SK-MEL-5 (cell line): ENCODE results near the gene CYGB. TPM values are rescaled to one million over a fixed set of nuclear protein-coding genes. Genes with fewer than 3 reads are reported as not detected.
"Not testable (repeated sequence)": the region's sequence is repeated elsewhere in the genome, so short reads cannot be mapped to it uniquely, and the experiment has no call there.

Experiments
- DNase-seq: peaks from one replicate; pipeline ENCODE4 v3.0.0-alpha.2; 2016; ENCODE audit warnings: low read depth, low spot score
- in situ Hi-C: cut with HindIII; loops from 2 replicates; pipeline ENCODE4 v1.10.0; 2016; ENCODE audit warnings: low sequenced_read_pairs, high pct_unique_total_duplicates, low pct_unique_long_range_greater_than_20kb
- total RNA-seq: library from RNA; depleted of rRNA; stranded (reverse); fragments of >200 nt; shearing (Covaris generic); gene quantifications from 2 replicates; pipeline ENCODE4 v1.2.3, GENCODE V29; 2014

CYGB gene
- total RNA-seq, 1 experiment from 2014 or later: 122 TPM

DNA sequence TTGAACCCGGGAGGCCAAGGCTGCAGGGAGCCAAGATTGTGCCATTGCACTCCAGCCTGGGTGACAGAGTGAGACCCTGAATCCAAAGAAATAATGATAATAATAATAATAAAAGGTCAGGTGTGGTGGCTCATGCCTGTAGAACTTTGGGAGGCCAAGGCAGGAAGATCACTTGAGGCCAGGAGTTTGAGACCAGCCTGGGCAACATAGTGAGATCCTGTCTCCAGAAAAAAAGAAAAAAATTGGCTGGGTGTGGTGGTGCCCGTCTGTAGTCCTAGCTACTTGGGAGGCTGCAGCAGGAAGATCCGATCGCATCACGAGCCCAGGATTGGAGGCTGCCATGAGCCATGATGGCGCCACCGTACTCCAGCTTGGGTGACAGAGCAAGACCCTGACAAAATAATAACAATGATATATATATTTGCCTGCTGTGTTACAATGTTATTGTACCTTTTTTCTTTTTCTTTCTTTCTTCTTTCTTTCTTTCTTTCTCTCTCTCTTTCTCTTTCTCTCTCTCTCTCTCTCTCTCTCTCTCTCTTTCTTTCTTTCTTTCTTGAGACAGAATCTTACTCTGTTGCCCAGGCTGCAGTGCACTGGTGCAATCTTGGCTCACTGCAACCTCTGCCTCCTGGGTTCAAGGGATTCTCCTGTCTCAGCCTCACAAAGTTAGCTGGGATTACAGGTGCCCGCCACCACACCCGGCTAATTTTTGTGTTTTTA is 3.7 kb downstream of the CYGB start:
- DNase-seq, in situ Hi-C loops: not testable (repeated sequence)

DNA sequence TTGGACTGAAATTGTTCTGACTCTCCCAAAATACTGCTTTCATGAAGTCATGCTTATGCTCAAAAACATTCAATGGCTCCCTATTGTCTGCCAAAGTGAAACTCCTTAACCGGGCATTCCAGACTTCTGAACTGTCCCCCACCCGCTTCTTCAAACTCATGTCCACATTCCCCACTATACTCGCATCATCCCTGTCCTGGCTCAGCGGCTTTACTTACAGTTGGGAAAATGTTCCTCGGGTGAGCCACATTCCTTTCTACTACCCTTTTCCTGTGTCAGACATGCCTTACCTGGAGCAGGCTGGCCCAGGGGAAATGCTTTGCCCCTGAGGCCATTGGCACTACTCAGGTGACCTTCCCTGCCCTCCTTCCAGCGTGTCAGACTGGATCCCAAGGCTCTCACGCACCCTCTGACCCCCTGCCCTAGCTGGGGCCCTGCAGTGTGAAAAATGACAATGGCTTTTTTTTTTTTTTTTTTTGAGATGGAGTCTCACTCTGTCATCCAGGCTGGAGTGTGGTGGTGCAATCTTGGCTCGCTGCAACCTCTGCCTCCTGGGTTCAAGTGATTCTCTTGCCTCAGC is 5.3 kb downstream of the CYGB start:
- in situ Hi-C loops: no loop called here
- DNase-seq: no peak

GRCh38 chr17:76531486-76532038 is 5.9 kb downstream of the CYGB start:
- no peak for DNase-seq
- in situ Hi-C loops: no loop called here

DNA sequence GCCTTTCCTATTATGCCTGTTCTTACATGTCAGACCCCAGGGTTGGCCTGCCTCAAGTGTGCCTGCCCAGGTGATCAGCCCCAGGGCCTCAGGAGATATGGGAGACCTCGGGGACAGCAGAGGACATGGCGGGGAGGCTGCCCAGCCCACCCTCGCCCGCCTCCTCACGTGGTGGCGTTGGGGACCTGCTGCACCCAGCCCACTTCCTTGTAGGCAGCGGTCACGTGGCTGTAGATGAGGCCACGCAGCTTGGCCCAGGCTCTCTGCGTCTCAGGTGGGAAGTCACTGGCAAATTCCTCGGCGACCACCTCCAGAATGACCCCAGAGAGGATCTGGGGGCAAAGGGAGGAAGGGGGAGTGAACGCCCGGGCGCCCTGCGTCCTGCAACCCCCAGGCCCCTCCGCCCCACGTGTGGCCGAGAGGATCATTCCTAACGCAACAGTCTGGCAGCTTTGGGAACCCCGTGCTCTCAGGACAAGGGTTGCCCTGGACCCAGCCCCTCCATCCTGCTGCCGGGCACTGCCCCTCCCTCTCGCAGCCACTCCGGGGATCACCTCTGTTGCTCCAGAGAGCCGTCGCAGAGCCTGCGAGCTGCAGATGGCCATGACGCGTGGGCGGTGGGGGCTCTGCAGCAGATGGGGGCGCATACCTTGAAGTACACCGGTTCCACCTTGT is 6.6 kb downstream of the CYGB start:
- DNase-seq: no peak
- in situ Hi-C loops: no loop called here

DNA sequence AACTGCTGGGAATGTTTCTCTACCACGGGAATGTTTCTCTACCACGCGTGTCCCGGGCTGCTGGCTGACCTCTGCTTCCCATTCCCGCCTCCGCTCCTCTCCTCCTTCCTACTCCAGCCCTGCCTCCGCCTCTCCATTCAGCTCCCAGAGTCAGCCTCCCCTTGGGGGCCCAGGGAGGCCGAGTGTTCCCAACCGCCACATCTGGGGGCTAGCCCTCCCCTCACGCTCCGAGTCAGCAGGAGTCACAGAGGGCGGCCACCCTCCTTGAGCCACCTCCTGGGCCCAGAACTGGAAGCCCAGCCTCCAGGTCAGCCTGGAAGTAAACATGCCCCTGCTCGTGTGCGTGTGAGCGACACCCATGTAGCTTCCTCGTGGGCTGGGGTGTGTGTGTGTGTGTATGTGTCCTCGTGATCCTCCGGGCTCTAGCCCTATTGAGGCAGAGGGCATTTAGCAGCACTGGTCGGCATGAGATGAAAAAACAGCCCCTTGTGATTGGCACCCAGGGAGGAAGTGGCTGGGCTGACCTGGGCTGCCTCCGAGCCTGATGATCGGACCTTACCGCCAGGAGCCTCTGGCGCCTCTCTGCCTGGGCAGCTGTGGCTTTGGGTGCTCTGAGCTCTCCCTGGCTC is 7.3 kb downstream of the CYGB start:
- in situ Hi-C loops: no loop called here
- DNase-seq: peak; percentile 93

GRCh38 chr17:76529224-76530094 is 8.1 kb downstream of the CYGB start:
- DNase-seq: peak; percentile 92
- in situ Hi-C loops: no loop called here

GRCh38 chr17:76528528-76529223 is 8.8 kb downstream of the CYGB start:
- DNase-seq: peak; percentile 50
- in situ Hi-C loops: no loop called here

DNA sequence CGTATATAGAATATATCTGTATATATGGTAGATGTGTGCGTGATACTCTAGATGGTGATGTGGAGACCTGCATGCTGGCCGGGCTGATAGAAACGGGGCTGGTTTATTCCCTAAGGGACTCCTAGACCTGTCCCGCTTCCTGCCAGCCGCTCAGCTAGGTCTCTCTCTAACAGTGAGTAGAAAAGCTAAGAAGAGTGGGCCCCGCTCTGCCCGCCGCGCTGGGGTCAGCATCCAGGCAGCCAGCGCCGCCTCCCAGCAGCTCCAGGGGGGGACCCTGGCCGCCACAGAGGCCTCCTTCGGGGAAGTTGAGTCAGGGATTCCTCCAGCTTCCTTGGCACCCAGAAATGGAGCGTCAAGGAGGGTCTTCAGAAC is 9.4 kb downstream of the CYGB start:
- in situ Hi-C loops: no loop called here
- DNase-seq: no peak

DNA sequence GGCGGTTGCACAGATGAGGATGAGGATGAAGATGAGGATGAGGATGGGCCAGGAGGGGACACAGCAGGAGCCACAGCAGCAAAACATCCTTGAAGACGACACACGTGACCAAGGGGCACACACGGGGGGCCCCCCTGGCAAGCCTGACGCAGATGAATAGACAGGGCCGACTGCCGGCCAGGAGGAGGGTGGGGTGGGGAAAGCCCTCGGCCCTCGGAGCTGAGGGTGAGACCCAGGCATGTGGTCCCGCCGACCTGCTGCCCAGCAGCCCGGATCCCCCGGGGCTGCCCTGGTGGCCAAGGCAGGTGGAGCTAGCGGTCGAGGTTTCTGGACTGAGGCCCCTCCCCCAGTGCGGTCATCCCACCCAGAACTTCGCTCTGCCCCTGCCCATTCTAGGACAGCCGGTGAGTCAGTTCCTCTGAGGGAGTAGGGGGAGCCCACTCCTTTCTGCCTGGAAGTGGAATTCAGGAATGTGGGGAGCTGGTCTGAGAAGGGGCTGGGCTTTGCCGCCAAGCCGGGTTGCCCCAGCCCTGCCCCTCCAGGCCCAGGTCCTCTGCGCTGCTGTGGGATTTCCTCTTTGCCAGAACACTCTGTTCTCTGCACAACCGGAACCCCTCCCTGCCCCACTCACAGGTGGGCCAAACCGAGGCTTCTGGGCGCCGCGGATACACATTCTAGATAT is 9.9 kb downstream of the CYGB start:
- in situ Hi-C loops: no loop called here
- peak; percentile 59 for DNase-seq

GRCh38 chr17:76527016-76527415 is 10.5 kb downstream of the CYGB start:
- DNase-seq, in situ Hi-C loops: not testable (repeated sequence)

GRCh38 chr17:76525513-76525833 is 12.0 kb downstream of the CYGB start:
- DNase-seq, in situ Hi-C loops: not testable (repeated sequence)

- in situ Hi-C loops: no loop called here
- peak; percentile 73 for DNase-seq
These were observed 12.7 kb downstream of the CYGB start for GRCh38 chr17:76524598-76525512.

DNA sequence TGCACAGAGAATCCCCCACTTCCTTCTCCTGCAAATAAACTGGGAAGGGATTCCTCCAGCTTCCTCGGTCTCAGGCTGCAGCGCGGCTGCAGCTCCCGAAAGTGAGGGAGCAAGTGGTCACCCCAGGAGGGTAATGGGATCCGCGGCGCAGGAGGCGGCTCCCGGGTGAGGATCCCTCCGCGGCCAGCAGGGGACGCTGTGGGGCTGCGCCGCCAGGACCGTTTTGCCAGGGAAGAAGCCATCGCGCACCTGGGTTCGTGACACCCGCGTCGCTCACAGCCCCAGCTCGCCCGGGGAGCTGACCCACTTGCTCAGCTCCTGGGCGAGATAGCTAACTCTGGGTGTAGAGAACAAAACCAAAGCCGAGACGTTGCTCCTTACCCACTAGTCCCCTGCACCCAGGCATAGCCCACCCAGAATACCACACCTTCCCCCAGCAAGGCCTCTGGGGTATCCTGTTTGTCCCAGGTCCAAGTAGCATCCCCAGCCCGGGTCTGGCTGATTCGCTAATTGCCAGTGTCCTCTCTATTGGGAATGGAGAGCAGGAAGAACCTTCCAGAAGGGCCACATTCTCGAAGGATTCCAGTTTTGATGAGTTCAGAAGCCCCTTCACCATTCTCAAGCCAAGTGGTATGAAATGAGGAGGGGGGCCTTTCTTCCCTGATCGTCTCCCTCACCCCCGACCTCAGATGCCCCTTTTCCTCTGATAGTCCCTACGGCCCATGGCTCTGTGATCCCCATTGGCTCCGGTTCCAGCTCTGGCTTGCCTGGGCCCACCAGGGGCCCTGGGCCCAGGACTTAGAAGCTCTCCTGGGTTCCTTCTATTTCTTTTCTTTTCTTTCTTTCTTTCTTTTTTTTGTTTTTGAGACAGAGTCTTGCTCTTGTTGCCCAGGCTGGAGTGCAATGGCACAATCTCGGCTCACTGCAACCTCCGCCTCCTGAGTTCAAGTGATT is 14.1 kb downstream of the CYGB start:
- DNase-seq: peak; percentile 71
- in situ Hi-C loops: no loop called here

DNA sequence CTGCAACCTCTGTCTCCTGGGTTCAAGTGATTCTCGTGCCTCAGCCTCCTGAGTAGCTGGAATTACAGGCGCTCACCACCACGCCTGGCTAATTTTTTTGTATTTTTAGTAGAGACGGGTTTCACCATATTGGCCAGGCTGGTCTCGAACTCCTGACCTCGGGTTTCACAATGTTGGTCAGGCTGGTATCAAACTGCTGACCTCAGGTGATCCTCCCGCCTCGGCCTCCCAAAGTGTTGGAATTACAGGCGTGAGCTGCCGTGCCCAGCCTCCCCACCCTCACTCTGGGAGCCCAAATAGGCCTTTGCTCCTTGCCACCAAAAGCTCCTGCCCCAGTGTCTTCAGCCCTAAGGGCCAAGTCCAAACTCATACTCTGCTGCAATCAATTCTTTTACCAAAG is 15.8 kb downstream of the CYGB start:
- DNase-seq, in situ Hi-C loops: not testable (repeated sequence)

DNA sequence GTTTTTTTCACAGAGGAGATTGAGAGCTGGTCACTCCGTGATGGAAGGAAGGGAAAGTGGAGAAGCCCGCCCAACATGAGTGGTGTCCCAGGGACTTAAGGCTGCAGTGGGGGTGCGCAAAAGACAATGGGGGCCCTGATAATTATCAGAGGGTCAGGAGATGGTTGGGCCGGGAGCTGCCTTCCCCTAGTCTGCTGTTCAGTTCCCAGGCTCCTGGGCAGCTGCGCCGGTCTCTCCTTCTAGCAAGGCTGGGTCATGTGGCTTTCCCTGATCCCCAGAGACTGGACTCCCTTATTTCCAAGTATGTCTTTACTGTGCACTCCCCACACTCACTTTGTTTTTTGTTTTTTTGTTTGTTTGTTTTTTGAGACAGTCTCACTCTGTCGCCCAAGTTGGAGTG is 16.2 kb downstream of the CYGB start:
- DNase-seq: no peak
- in situ Hi-C loops: no loop called here
